Left forelimb (tissue), 1 donor: ENCODE measurements around the gene PPP1CC.

Source experiments
- DNase-seq: peaks from one replicate; pipeline ENCODE4 v3.0.0-alpha.2; 2018; ENCODE audit warnings: low spot score

The PPP1CC gene

DNA sequence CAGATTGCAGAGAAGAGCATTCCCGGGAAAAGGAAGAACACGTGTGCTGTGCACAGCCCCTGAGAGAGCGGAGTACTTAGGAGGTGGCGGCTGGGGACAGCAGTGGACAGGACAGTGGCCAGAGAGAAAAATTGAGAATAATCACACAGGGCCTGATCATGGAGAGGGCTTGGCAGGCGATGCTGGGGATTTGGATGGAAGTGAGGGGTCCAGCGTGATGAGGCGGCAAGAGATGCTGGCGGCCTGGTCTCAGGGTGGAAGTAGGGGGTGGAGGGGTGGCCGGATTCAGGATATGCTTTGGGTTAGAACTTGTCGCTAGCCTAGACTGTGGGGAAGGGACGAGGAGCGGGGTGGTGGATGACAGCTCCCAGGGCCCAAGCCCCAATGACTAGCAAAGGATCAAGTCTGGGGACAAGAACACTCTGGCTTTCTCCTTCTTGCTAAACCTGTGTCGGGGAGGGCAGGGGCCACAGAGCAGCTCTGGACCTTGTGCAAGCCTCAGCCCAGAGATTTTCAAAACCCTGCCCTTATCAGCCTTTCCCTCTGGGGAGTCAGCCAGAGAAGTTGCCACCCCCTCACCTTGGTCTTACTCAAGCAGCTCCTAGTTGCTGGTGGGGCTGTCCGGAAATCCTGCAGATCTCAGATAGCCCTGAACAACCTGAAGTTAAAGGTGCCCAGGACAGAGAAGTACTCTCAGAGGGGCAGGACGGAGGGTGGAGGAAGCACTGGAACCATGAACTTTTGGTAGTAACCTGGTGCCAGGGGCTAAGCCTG lies 55.1 kb downstream of the PPP1CC start:
- no peak for DNase-seq

DNA sequence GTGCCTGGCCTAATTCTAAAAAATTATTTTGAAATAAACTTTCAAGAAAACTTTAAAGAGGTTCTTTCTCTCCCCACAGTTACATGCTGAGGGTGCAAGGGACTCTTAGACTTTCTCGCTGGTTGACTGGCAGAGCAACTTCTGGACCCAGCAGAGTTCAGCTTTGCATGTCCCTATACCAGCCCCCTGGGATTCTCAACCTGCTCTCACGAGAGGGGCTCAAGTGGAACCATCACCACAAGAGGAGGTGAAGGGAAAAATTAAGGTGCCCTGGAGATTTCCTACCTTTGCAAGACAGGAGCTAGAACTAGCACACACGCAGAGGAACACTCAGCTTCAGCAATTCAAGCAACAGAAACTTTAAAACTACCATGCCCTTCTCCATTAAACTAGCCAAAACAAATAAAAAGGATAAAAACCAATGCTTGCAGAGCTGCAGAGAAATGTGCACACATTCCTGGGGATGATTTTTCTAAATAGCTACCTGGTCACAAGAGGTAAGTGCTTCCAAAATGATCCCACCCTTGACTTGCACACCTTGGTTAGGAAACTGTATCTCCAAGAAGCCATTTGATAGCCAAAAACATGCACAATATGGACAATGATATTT lies 56.3 kb downstream of the PPP1CC start:
- no peak for DNase-seq

DNA sequence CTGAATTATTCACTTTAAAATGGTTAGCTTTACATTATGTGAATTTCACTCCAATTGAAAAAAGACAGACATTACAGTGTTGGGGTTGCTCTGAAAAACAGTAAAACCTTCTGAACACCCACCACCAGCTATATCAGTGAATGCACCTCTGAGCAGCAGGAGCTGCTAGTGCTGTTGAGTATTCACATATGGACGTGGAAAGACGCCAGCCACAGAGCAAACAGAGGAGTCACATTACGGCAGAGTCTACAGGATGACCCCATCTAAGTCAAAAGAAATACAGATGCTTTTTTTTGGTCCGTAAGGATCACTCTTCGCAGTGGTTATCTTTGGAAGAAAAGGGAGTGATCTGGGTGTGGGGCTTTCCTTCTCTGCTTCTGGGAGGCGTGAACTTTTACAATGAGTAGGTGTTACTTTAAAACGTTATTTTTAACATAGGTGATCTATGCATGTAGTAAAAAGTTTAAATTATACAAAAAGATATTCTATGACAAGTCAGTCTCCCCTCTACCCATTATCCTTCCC lies 58.3 kb downstream of the PPP1CC start:
- no peak for DNase-seq

DNA sequence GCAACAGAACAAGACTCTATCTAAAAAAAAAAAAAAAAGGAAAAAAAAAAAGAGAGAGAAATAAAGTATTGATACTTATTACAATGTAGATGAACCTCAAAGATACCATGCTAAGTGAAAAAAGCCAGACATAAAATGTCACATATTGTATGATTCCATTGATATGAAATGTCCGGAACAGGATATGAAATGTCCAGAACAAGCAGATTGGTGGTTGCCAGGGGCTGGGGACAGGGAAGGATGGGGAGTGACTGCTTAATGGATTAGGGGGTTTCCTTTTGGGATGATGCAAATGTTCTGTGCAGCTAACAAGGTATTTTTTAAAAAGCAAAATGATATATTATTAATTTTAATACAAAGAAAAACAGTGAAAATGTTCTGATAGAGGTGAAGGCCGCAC lies 58.8 kb downstream of the PPP1CC start:
- no peak for DNase-seq

DNA sequence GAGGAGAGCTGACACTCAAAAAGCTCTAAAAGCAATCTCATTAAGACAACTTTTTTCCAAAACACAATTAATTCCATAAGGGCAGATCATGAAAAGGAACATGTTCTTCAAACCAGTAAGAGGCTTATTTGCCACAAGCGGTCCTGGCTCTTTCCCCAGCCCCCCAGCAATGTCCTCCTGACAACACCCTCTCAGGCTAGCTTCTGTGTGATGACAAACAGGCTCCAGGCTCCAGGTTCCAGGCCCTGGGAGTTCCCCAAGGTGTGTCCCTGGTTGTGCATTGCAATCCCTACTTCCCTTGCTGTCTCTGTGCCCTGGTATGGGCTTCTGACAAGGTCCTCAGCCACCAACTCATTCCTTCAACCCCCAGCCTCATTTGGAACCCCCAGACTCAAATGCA lies 62.7 kb downstream of the PPP1CC start:
- no peak for DNase-seq

DNA sequence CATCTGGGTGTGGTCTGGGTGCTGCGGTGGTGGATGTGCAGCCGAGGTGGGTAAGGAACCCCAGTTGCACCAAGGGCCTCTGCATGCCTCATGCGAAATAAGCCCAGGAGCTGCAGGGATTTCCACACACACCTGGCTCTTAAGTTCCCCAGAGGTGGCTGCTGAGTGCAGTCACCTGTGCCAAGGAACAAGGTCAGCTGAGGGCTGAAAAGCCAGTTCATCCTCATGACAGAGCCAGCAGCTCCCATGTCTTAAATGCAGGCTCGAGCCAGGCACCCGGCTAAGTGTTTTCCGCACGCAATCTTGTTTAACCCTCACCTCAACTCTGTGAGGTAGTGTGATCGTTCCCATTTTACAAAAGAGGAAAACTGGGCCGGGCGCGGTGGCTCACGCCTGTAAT lies 63.5 kb downstream of the PPP1CC start:
- DNase-seq, result no peak

DNA sequence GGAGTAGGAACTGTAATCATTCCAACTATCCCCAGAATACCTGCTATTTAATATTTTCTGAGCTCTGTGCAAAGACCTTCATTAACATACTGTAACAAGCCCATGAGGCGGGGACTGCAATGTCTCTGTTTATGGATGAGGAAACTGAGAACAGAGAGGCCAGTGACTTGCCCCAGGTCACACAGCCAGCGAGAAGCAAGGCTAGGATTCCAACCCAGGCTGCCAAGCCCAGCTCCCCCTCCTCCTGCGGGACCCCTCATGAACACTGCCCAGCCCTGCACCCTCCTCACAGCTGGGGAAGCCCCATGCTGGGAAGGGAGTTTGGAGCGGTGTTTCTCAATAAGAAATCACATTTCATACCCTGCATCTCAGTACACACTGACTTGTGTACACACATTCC lies 64.7 kb downstream of the PPP1CC start:
- no peak for DNase-seq

DNA sequence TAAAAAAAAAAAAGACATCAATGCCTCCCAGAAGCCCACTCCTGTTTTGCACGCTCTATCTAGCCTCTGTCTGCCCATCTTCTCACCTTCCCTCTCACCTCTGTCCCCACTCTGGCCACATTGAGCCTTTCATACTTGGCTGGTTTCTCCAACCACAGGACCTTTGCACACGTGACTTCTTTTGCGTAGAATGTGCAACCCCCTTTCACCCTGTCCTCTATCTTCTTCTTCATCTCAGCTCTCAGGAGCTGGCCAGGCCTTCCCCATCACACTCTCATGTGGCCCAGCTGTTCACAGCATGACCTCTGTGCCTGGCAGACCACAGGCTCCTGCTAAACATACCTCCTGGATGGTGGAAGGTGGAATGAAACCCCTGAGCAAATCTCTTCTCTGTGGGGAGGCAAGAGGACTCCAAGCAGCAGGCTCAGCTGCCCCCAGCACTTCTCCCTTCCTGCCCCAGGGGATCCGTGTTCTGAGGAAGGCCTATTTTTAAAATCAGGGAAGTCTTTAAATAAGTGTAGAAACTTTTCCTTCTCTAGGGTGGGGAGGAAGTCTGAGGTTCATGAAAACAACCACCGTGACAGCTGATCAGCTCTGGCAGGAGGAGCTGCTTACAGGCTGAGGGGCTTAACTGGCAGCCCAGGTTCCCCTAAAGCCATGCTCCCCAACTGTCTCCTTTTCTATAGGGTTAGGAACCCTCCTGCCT lies 65.3 kb downstream of the PPP1CC start:
- no peak for DNase-seq

DNA sequence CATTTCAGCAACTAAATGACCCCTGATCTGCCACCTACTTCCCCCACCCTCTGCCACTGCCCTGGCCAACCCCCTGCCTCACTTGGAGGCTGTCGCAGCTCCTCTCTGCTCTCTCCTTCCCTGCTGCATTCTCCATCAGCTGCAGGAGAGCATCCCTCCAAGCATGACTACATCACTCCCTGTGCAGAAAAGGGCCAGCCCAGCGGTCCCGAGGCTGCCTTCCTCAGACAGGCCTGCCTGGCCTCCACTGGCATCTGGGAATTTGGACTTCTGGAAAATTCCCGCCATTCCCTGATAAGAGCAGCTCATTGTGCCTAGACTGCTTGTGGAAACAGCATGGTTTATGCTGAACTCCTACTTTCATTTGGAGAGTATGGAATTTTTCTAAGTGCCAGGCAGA lies 66.5 kb downstream of the PPP1CC start:
- DNase-seq, result no peak

DNA sequence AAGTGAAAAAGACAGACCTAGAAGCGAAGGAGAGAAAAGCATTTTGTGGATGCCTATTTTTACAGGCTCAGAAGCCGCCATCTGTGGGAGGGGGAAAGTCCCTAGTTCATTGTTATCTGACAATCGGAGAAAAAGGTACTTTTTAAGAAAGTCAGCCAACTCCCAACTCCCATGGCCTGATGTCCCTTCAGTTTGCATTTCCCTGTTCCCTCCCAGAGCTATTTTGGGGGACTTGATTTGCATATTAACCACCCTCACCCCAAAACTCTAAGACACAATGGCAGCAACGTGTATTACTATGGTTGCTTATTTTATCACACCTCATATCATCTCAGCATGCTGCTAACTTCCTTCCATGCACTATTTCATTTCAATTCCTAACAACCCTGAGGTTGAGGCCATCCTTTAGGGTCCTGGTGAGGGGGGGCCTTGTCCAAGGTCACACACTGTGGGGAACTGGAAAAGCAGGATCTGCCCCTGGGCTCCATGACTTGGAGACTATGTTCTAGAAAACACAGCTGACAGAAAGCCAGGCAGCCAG lies 72.5 kb downstream of the PPP1CC start:
- DNase-seq, result no peak
